Measurements from ENCODE around the gene FAM135A.

The FAM135A gene

DNA sequence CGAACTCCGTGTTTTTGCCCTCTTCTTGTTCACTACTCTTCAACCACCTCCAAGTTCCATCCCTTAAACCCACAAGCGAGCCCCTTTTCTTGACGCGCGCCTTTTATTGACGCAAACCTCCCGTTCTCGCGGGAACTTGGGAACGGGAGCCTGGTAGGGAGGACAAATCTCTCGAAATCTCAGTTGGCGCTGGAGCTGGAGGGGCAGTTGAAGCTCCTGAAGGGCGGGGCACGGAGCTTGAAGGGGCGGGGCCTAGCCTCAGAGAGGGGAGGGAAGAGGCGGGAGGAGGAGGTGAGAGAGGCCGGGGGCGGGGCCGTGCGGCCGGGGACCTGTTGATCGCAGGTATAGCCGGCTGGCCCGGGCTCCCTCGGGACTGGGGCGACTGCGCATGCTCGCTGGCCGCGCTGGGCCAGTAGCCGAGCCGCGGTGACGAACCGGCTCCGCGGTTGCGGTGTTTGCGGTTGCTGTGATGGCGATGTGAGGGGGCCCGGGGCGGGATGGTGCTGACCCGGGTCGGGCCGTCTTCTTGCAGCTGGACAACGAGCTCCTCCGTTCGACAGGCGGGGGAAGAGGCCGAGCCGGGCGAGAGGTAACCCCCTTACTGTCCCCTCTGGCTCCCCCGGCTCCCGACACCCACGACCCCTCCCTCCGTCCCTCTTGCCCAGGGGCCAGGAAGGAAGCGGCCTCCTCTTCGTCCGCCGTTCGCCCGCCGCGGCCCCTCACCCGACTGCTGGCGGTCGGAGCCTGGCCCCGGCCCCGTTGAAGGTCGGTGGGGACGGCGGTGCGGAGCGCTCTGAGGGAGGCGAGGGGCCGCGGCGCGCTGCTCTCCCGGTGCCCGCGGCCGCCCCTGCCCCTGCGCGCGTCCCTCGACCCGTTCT is at the start of gene FAM135A:
FAM135A (plus strand) TSS at position 395 of the 878 bp plus-strand sequence. CDS start 14,835 bp downstream, outside the sequence.
- DNase-seq (ENCODE audit: low read depth in 2 of 2) = peak; percentile 88 to 96

DNA sequence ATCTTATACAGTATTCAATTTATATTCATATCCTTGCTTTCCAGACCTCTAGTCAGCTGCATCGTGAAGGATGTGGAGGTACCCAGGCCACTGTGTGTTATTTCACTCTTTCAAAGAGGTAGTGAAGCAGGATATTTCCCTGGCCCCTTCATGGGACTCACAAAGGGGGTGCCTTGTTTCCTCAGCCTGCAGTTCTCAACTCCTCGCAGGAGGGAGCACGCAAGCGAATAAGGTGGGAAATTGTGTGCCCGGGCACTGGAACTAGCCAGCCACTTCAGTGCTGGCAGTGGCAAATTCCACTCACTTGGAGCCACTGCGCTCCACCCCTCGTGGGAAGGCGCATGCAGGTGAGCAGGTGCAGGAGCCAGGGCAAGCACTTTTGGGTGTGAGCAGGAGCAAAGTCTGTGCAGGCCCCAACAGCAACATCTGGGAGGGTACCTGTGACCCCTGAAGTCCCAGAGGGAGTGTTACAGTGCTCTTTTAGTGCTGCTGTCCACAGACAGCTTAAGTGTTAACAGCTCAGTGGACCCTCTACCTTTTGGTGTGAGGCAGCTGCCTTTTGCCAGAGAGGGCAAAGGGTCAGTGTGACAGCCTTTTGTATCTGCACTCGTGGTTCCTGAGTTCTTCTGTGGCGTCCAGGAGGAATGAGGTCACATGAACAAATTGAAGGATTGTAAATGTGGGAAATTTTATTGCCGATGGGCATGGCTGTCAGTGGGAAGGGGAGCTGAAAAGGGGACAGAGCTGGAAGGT is 49.4 kb upstream of the FAM135A start:
- DNase-seq (ENCODE audit: low read depth in 2 of 2) = no peak

GRCh38 chr6:70369332-70369950 is 43.9 kb upstream of the FAM135A start:
- DNase-seq (ENCODE audit: low read depth in 2 of 2) = peak; percentile 23 to 43

DNA sequence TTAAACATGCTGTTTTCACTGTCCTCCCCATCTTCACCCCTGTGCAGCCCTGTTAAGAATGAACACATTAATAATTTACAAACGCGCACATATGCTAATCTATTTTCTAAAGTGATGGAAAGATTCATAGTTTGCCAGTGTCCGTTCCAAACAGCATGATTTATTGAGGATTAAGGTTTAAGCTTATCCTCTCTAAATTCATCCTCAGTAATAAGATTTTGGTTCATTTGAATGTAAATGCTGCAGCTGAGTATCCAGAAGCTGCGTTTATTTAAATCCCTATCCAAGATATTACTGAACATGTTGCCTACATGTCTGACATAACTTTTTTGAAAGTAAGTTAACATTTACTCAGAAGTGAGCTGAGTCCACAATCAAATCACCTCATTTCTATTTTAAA is 42.8 kb upstream of the FAM135A start:
- DNase-seq (ENCODE audit: low read depth in 2 of 2) = no peak

- no peak for DNase-seq (ENCODE audit: low read depth in 2 of 2)
Measured at GRCh38 chr6:70371454-70372105, 41.7 kb upstream of the FAM135A start.

DNA sequence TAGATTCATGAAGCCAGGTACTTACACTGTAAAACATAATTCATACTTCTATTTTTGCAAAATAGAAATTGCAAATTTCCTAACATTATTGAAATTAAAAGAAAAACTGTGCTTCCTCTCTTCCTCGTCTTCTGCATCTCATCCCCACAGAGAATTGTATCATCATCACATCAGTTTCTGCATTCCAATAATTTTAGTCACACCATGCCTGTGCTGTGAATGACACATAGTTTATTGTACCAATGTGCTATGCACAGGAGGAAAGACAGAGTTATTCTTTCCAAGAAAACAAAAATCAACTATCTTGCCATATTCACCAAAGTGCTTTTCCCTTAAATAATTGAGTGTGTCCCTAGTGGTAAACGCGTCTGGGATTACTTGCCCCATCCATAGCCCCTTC is 38.1 kb upstream of the FAM135A start:
- no peak for DNase-seq (ENCODE audit: low read depth in 2 of 2)

- DNase-seq (ENCODE audit: low read depth in 2 of 2) = no peak
Measured at GRCh38 chr6:70375882-70376281, 37.4 kb upstream of the FAM135A start.

DNA sequence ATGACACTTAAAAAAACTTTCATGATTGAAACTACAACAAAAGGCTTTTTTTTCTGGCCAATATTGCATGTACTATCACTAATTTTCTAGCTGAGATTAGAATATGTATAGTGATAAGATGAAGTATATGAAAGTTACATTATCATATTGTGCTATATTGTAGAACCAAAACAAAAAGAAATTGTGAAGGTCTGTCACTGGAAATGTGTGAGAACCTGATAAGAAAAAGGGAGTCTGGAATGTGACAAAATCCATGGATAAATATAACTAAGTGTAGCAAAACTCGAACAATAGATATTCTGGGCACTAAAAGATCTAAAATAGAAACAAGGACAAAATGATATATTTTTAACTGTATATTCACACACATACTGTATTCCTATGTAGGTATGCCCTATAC is 36.7 kb upstream of the FAM135A start:
- no peak for DNase-seq (ENCODE audit: low read depth in 2 of 2)

DNA sequence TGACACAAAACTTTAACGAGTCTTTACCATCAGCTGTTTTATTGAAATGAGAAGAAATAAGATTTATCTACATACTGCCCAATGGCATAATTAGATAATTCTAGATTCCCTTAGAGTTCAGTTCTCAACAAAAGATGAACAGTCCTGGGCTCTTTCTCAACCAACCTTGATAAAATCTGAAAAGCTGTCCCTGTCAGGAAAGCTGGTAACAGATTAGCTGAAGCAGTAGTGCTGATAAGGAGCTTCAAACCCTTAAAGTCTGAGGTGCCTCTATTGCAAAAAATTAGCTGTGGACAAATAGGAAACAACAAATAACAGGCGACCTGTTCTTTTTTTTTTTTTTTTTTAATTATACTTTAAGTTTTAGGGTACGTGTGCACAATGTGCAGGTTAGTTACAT is 35.9 kb upstream of the FAM135A start:
- DNase-seq (ENCODE audit: low read depth in 2 of 2) = no peak

DNA sequence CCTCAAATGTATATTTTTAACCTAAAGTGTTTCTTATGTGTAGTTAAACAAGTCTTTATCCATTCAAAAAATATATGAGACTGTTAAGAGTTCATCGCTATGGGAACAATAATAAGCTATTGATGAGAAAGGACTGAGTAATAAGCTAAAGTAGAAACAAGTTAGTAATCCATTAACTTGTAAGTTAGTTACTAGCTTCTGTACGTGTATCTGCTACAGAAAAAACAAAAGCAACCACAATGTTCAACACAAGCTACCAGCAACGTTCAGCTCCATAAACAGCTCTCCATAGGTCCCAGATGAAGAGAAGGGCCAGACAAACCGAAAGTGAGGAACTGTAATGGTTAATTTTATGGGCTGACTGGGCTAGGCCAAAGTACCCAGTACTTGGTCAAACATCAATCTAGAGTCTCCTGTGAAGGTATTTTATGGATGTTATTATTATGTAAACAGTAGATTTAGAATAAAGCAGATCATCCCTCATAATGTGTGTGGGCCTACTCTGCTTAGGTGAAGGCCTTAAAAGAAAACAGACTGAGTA is 33.8 kb upstream of the FAM135A start:
- no peak for DNase-seq (ENCODE audit: low read depth in 2 of 2)

GRCh38 chr6:70380252-70380651 is 33.1 kb upstream of the FAM135A start:
- no peak for DNase-seq (ENCODE audit: low read depth in 2 of 2)

DNA sequence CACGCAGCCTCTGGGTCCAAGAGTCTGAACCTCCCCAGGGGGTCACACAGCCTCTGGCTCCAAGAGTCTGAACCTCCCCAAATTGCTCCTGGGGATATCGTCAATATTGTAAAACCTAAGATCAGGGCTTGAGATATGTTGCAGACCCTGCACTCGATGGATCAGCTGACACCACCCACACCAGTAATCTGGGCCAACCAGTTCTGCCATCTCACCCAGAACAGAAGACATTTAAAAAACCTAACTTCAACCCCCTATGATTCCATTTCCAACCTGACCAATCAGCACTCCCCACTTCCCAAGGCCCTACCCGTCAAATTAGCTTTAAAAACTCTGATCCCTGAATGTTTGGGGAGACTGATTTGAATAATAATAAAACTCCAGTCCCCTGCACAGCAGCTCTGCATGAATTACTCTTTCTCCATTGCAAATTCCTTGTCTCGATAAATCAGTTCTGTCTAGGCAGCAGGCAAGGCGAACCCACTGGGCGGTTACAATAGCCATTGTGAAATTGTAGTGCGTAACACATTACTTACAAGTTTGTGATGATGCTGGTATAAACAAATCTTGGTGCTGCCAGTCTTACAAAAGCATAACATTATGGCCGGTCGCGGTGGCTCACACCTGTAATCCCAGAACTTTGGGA is 32.4 kb upstream of the FAM135A start:
- DNase-seq (ENCODE audit: low read depth in 2 of 2) = no peak

- DNase-seq (ENCODE audit: low read depth in 2 of 2) = no peak
Measured at GRCh38 chr6:70381417-70381782, 31.9 kb upstream of the FAM135A start.

- no peak for DNase-seq (ENCODE audit: low read depth in 2 of 2)
Measured at GRCh38 chr6:70385901-70386300, 27.4 kb upstream of the FAM135A start.

GRCh38 chr6:70388814-70389213 is 24.5 kb upstream of the FAM135A start:
- no peak for DNase-seq (ENCODE audit: low read depth in 2 of 2)

- no peak for DNase-seq (ENCODE audit: low read depth in 2 of 2)
Measured at GRCh38 chr6:70389261-70389660, 24.0 kb upstream of the FAM135A start.

DNA sequence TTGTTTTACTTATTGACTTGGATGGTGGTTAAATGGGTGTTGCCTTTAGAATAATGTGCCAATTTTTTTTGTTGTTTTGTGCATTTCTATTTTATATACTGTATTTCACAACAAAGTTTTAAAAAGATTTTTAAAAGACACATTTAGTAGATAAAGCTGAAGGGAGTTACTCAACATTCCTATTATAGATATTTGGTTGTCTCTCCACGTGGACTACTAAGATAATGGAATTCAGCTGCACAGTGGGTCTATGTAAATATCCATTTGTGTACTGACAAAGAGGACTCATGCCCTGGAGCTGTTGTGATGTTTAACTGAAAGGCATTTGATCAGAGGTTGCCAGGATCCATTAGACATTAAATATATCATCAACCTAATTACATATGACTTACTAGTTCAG is 23.2 kb upstream of the FAM135A start:
- DNase-seq (ENCODE audit: low read depth in 2 of 2) = no peak

DNA sequence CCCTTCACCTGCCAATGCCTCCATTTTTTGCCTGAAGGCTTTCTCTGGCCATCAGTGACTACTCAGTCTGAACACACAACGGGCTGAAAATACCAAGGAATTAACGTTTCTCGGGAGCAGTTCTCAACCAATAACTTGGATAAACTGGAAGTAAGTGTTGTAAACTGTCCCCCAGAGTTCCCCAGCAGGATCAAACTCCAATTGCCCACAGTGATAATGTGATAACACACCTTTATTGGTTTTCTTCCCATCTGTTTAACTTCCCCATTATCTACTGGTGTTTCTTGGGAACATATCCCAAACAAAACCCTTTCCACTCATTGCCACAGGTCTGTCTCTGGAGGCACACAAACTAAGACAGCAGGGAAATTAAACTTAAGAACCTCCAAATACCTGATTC is 21.8 kb upstream of the FAM135A start:
- DNase-seq (ENCODE audit: low read depth in 2 of 2) = no peak

DNA sequence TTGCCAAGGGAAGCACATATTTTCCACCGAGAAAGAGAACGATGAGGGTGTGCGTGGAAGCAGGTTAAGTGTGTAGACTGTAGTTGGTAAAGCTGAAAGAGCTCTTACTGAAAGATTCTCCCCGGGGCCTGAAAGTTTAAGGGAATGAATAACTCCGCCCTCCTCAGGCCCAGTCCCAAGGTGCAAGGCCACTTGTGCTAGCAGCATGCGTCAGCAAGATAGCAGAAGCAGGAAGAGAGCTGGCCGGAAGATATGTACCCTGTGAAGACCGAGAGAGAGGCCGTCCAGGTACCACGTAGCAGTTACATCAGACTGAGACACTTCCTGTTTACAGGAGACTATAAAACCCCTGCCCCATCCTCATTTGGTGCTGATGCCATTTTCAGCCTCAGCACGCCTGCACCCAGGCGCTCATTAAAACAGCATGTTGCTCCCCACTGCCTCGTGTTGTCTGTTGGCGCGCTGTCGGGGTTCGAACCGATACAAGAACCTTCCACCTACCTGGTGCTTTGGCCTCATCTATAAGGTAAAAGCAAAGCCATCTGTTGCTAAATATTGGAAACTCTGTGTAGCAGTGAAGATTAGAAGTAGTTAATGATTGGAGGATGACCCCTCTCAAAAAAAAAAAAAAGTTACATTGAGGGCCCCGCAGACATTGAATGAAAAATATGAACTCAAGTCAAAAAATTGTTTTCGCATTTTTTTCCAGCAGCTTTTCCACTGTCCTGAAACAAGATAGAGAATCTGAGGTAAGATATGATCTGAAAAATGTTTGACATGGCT is 18.6 kb upstream of the FAM135A start:
- DNase-seq (ENCODE audit: low read depth in 2 of 2) = no peak

DNA sequence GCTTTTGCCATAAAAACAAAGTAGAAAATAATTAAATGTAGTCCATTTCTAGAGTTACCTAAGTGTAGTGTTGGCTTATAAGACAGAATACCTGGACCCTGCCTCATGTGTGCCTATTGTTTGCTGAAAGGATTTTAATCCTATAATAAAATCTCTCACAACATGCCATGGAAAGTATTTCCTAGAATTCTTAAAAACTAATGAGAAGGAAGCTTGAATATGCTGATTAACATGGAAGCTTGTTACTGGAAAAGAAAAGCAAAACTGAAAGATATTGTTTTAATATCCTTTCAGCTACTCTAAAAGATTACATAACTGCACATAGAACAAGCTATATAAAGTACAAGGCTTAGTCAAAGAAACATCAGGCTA is 18.0 kb upstream of the FAM135A start:
- DNase-seq (ENCODE audit: low read depth in 2 of 2) = no peak

DNA sequence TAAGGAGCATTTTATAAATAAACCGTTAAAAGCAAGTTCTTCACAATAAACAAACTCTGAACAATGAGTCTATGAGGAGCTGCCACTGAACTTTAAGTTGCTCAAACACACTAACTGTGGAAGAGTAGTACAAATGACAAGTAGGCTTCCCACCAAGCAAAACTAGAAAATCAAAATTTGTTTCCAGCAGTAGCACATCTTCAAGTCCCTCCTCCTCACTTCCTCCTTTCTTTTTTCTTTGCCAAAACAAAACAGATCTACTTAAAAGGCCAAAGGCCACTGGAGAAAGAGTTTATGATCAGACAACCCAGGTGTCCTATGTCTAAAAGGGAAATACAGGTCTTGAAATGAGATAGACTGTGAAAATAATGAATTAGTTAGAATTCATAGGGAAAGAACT is 17.1 kb upstream of the FAM135A start:
- no peak for DNase-seq (ENCODE audit: low read depth in 2 of 2)
